ENCODE results near the gene MXRA7.
A peak's percentile ranks its signal among the peaks of the same experiment; 100 is the strongest.

The MXRA7 gene

DNA sequence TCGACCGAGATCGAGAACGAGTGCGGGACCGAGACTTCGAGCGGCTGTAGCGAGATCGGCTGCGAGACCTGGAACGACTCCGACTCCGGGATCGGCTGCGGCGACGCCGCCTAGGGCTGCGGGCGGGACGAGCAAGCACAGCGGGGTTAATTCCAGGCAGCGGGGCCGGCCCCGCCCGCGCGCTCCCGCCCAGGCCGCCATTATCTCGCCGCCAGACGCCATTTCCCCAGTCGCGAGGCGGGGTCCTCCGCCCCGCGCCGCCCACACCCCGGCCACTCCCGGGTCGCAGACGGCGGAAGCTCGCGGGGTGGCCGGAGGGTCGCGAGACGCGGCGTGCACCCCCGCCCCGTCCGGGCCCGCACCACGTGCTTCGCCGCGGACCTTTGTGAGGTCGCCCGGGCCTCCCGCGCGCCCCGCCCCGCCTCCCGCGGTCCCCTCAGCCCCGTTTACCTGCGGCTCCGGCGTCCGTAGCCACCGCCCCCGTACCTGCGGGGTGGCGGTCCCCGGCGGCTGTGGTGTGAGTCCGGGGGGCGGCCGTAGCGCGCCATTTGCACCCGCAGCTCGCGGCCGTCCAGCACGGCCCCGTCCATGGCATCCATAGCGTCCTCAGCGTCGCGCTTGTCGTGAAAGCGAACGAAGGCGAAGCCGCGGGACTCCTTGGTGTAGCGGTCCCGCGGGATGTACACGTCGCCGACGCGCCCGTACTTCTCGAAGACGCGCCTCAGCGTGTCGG is 25.8 kb upstream of the MXRA7 start:
- TF ChIP-seq YY1 (IDR thresholded peaks at IDR 0.05; ENCODE audit: low read depth) (peak; percentile 95), EGR1 (IDR thresholded peaks at IDR 0.05) (peak; percentile 76), TEAD4 (IDR thresholded peaks at IDR 0.05) (peak; percentile 73)
- TF ChIP-seq, protein P1, sequence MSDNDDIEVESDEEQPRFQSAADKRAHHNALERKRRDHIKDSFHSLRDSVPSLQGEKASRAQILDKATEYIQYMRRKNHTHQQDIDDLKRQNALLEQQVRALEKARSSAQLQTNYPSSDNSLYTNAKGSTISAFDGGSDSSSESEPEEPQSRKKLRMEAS (IDR thresholded peaks at IDR 0.05), result no peak; the same call in 1 of the 2 replicates

DNA sequence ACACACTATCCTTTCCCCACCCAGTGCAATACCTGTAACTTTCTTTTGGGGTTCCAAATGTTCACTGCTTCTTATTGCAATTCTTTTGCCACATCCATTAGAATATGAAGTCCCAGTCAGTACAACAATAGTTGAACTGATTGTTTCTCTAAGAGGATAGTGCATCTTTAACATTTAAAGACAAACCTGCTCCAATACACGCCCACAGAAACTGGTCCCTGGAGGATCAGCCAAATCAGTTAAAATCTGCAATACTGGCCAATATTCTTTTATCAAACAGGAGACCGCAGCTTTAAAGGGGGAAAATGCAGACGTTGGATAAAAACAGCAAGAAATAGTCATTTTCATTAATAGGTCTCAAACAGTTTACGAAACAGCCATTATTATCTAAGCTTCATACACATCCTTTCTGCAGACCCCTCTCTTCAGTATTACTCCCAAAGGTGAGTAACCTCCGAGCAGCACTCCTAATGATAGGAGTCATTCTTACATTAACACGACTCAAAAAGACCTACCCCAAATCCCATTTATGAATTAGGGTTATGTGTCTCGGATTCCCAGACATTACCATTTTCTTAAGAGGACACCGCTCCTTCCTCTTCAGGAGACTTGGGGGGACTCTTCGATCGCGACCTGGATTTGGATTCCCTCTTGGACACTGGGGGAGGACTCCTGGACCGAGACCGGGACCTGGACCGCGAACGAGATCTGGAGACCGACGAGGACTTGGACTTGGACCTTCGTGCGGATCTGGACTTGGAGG is 25.0 kb upstream of the MXRA7 start:
- TF ChIP-seq CREB1 (IDR thresholded peaks at IDR 0.05; ENCODE audit: low read depth) (no peak), NFIC (IDR thresholded peaks at IDR 0.05) (no peak), TEAD4 (IDR thresholded peaks at IDR 0.05) (no peak), RAD21 (IDR thresholded peaks at IDR 0.05; ENCODE audit: low read depth) (no peak)
- TF ChIP-seq, protein P2, sequence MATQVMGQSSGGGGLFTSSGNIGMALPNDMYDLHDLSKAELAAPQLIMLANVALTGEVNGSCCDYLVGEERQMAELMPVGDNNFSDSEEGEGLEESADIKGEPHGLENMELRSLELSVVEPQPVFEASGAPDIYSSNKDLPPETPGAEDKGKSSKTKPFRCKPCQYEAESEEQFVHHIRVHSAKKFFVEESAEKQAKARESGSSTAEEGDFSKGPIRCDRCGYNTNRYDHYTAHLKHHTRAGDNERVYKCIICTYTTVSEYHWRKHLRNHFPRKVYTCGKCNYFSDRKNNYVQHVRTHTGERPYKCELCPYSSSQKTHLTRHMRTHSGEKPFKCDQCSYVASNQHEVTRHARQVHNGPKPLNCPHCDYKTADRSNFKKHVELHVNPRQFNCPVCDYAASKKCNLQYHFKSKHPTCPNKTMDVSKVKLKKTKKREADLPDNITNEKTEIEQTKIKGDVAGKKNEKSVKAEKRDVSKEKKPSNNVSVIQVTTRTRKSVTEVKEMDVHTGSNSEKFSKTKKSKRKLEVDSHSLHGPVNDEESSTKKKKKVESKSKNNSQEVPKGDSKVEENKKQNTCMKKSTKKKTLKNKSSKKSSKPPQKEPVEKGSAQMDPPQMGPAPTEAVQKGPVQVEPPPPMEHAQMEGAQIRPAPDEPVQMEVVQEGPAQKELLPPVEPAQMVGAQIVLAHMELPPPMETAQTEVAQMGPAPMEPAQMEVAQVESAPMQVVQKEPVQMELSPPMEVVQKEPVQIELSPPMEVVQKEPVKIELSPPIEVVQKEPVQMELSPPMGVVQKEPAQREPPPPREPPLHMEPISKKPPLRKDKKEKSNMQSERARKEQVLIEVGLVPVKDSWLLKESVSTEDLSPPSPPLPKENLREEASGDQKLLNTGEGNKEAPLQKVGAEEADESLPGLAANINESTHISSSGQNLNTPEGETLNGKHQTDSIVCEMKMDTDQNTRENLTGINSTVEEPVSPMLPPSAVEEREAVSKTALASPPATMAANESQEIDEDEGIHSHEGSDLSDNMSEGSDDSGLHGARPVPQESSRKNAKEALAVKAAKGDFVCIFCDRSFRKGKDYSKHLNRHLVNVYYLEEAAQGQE (IDR thresholded peaks at IDR 0.05; ENCODE audit: low read depth), result no peak
- TF ChIP-seq, protein P3, sequence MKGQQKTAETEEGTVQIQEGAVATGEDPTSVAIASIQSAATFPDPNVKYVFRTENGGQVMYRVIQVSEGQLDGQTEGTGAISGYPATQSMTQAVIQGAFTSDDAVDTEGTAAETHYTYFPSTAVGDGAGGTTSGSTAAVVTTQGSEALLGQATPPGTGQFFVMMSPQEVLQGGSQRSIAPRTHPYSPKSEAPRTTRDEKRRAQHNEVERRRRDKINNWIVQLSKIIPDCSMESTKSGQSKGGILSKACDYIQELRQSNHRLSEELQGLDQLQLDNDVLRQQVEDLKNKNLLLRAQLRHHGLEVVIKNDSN (IDR thresholded peaks at IDR 0.05), result no peak

DNA sequence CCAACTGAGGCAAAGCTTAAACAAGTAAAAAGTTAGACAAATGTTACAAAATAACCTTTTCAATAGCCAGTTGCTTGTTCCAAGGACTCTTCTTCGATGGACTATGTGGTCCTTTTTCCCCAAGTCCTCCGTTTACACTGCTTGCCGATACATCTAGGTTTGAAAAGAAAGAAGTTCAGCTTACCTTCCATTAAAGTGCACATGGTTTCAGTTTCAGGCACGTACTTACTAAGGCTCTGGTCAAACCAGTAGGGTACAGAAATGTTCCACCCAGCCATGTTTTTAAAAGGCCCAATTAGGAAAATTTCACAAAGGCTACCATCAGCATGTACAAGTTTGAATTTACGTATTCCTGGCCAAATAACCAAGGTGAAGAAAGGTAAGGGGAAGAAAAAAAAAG is 24.2 kb upstream of the MXRA7 start:
- TF ChIP-seq CREB1 (IDR thresholded peaks at IDR 0.05; ENCODE audit: low read depth), result no peak
- TF ChIP-seq, protein P1 (IDR thresholded peaks at IDR 0.05), result no peak
- no peak for TF ChIP-seq NFIC (IDR thresholded peaks at IDR 0.05)
- TF ChIP-seq, protein P2 (IDR thresholded peaks at IDR 0.05; ENCODE audit: low read depth), result no peak
- no peak for TF ChIP-seq EGR1 (IDR thresholded peaks at IDR 0.05)
- no peak for TF ChIP-seq ZBTB7A (IDR thresholded peaks at IDR 0.05; ENCODE audit: low read depth)
- TF ChIP-seq TAF1 (IDR thresholded peaks at IDR 0.05; ENCODE audit: low read depth), result no peak
- no peak for TF ChIP-seq TCF12 (IDR thresholded peaks at IDR 0.05; ENCODE audit: low read depth)
- TF ChIP-seq CEBPB (IDR thresholded peaks at IDR 0.05), result no peak
- TF ChIP-seq EP300 (IDR thresholded peaks at IDR 0.05; ENCODE audit: borderline replicate concordance), result no peak
- TF ChIP-seq TEAD4 (IDR thresholded peaks at IDR 0.05), result no peak
- no peak for TF ChIP-seq RAD21 (IDR thresholded peaks at IDR 0.05; ENCODE audit: low read depth)
- no peak for TF ChIP-seq FOXM1 (IDR thresholded peaks at IDR 0.05; ENCODE audit: borderline replicate concordance, low read depth)
- no peak for TF ChIP-seq YY1 (IDR thresholded peaks at IDR 0.05; ENCODE audit: low read depth)
- TF ChIP-seq, protein P3 (IDR thresholded peaks at IDR 0.05), result no peak

DNA sequence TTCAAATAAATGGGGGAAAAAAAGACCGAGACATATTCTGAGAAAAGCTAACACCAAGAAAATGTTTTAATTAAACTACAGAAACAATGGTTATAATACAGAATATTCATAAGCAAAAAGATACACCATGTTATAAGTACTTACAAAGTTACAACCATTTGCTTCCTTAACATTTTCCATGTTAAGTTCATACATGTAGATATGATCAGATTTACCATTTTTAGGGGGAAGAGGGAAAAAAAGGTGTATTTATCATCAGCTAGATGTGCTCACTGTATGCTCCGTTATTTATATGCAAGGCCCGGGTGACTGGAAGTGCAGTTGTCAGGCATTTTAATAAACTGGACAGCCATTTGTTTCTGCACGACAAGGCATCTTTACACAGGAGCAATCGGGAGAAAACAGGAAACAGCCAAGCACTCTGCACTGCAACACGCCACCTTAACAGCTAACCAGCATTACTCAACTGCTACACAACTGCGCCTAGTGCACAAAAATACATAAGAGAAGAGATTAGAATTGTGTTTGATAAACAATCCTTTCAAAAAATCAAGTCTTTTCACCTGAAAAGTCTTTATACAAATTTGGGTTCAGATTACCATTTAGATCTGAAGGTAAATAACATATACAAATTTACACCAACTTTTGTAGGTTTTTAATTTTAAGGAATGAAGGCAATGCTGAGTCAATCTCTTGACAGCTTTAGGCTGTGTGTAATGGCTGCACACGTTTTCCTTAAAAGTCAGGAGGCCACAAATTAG is 23.5 kb upstream of the MXRA7 start:
- TF ChIP-seq NFIC (IDR thresholded peaks at IDR 0.05), result no peak
- TF ChIP-seq, protein P2 (IDR thresholded peaks at IDR 0.05; ENCODE audit: low read depth), result no peak
- no peak for TF ChIP-seq CREB1 (IDR thresholded peaks at IDR 0.05; ENCODE audit: low read depth)
- TF ChIP-seq, protein P3 (IDR thresholded peaks at IDR 0.05), result no peak
- TF ChIP-seq YY1 (IDR thresholded peaks at IDR 0.05; ENCODE audit: low read depth), result no peak
- no peak for TF ChIP-seq ZBTB7A (IDR thresholded peaks at IDR 0.05; ENCODE audit: low read depth)

Data from Ishikawa (cell line).